GM12872 (cell line): ENCODE data around the gene ZBTB16.

Source experiments
- TF ChIP-seq, protein P1 (sequence below): IDR thresholded peaks from 3 replicates; pipeline ENCODE4 v1.5.1; 2011; ENCODE audit warnings: low read depth, mild to moderate bottlenecking, low read length, moderate library complexity; ENCODE audit not compliant: insufficient read depth

ZBTB16 gene

DNA sequence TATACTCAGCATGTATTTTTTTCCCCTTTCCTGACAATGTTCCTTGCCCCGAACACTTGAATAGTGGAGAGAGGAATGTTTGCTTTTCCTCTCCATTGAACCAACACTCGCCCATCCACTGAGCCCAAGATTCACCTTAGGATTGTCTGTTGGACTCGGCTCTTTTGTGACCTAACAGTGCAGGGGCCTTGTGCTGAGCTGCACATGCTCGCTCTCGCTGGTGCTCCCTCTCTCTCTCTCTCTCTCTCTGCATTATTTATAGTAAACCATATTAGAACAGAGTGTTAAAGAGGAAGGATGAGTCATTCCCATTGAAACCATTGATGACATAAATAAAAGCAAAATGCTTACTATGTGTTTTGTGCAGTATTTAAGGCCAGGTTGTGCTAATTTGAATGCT, 20.7 kb downstream of the ZBTB16 start:
- TF ChIP-seq, protein P1, sequence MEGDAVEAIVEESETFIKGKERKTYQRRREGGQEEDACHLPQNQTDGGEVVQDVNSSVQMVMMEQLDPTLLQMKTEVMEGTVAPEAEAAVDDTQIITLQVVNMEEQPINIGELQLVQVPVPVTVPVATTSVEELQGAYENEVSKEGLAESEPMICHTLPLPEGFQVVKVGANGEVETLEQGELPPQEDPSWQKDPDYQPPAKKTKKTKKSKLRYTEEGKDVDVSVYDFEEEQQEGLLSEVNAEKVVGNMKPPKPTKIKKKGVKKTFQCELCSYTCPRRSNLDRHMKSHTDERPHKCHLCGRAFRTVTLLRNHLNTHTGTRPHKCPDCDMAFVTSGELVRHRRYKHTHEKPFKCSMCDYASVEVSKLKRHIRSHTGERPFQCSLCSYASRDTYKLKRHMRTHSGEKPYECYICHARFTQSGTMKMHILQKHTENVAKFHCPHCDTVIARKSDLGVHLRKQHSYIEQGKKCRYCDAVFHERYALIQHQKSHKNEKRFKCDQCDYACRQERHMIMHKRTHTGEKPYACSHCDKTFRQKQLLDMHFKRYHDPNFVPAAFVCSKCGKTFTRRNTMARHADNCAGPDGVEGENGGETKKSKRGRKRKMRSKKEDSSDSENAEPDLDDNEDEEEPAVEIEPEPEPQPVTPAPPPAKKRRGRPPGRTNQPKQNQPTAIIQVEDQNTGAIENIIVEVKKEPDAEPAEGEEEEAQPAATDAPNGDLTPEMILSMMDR = no peak

DNA sequence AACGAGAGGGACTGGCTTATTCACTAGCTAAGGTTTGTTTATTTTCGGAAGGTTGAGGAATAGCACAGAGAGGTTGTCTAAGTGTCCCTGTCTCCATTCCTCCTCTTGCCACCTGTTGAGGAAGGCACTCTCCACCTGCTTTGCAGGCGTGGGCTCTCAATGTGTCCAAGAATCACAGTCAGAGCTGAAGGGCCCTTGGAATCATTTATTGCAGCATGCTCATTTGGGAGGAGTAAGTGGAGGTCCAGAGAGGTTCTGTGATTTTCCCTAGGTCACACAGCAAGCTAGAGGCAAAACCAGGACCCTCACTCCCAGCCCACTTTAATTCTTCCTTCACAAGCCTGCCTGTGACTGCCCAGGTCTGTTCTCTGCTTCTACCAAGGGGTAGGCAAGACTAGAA, 21.3 kb downstream of the ZBTB16 start:
- TF ChIP-seq, protein P1 = no peak

- TF ChIP-seq, protein P1 = no peak
These were observed 22.3 kb downstream of the ZBTB16 start for GRCh38 chr11:114081641-114082414.

DNA sequence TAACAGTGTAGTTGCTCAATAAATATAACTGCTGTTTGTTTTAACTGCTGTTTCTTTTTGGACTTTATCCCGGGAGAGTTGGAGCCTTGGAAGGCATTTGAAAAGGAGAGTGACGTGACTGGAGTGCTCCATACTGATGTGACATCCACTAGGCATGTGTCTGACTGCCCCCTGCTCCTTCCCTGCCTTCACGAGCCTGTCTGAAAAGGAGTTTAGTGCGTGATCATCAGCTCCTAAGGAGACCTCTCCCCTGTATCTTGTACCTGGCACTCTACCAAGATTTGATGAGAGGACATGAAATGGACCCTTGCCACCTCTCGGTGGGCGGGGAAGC, 22.9 kb downstream of the ZBTB16 start:
- TF ChIP-seq, protein P1 = no peak

- TF ChIP-seq, protein P1 = no peak
These were observed 23.3 kb downstream of the ZBTB16 start for GRCh38 chr11:114082767-114083181.

DNA sequence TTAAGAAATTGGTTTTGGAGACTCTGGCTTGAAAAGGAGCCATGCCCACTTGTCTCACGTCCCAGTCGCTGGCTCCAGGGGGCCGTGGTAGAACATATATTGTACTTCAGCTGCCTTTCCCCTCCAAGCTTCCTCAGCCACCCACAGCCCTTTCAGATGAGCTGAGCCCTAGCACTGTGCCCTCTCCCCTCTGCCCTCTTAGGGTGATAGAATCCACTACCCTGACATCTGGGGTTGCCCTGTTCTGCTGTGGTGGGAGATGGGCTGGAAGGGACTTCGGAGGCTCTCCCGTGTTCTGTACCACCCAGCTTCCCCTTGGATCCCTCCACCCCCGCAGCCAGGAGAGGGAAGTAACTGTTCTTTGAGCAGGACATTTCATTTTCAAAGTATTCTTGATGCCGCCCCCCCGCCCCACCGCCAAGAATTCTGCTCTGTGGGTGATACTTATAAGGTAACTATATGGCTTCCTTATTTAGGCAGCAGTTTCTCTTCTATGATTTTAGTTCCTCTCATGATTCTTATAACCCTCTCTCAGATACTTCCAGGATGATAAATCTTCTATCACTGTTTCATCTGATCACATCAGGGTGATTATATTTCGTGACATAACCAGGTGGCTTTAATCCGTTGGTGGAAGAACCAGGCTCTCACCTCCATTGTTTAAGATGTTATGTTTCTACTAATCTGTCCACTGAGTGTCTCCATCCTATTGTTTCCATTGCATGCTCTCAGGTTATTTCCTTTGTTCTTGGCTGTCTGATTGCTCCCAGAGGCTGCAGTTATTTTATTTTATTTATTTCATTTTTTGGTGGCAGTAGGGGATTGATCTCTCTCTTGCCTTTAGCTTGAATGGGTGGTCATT, 24.1 kb downstream of the ZBTB16 start:
- TF ChIP-seq, protein P1 = no peak

- TF ChIP-seq, protein P1 = no peak
These were observed 24.9 kb downstream of the ZBTB16 start for GRCh38 chr11:114084414-114084813.
